OCI-LY3 (cell line): Measurements from ENCODE around the gene PARP12.

Experiments
- H2AFZ ChIP-seq: fragments of 200-600, 300-600 bp; shearing (Covaris generic); 2 replicates; pipeline ENCODE4 v1.6.0; 2014; ENCODE audit warnings: antibody characterized with exemption, low read depth, low read length
- H3K27ac ChIP-seq: fragments of 200-600, 300-600 bp; sonication (generic); 2 replicates; pipeline ENCODE4 v1.5.1; 2014; ENCODE audit warnings: mild to moderate bottlenecking, low read length, moderate library complexity, mixed read lengths
- H3K27me3 ChIP-seq: fragments of 200-600, 300-600 bp; sonication (generic); 2 replicates; pipeline ENCODE4 v1.6.1; 2014; ENCODE audit warnings: low read depth, low read length, mixed read lengths
- H3K36me3 ChIP-seq: fragments of 200-600, 300-600 bp; sonication (generic); replicated peaks from 2 replicates; pipeline ENCODE3; 2014; ENCODE audit warnings: low read depth, low read length, mixed read lengths
- H3K4me1 ChIP-seq: fragments of 300-600, 200-600 bp; sonication (generic); 2 replicates; pipeline ENCODE4 v1.6.1; 2014; ENCODE audit warnings: low read length, mixed read lengths
- H3K4me2 ChIP-seq: fragments of 200-600, 300-600 bp; sonication (generic); 2 replicates; pipeline ENCODE4 v1.6.1; 2014; ENCODE audit warnings: low read length, mixed read lengths
- H3K4me3 ChIP-seq: fragments of 300-600, 200-600 bp; sonication (generic); 2 replicates; pipeline ENCODE4 v1.5.1; 2014; ENCODE audit warnings: antibody characterized with exemption, mild to moderate bottlenecking, low read length, moderate library complexity
- H3K79me2 ChIP-seq: fragments of 300-600, 200-600 bp; shearing (Covaris generic); 2 replicates; pipeline ENCODE4 v1.6.1; 2014; ENCODE audit warnings: mild to moderate bottlenecking, low read length, mixed read lengths
- H3K9ac ChIP-seq: fragments of 300-600, 200-600 bp; shearing (Covaris generic); 2 replicates; pipeline ENCODE4 v1.6.0; 2014; ENCODE audit warnings: mild to moderate bottlenecking, low read length, moderate library complexity
- H3K9me3 ChIP-seq: fragments of 200-600, 300-600 bp; shearing (Covaris generic); 2 replicates; pipeline ENCODE4 v1.6.1; 2014; ENCODE audit warnings: low read length, mixed read lengths; ENCODE audit not compliant: insufficient read depth
- H4K20me1 ChIP-seq: fragments of 200-600, 300-600 bp; sonication (generic); 2 replicates; pipeline ENCODE4 v1.6.1; 2016; ENCODE audit warnings: low read length, mixed read lengths; ENCODE audit not compliant: insufficient read depth
- CTCF ChIP-seq: fragments of 200-600, 300-600 bp; sonication (generic); IDR thresholded peaks from 2 replicates; pipeline ENCODE4 v1.5.1; 2014; ENCODE audit warnings: antibody characterized with exemption, low read length, low read depth
- EZH2phosphoT487 ChIP-seq: fragments of 200-600 bp; shearing (Covaris generic); IDR thresholded peaks from 2 replicates; pipeline ENCODE4 v1.6.1; 2018; ENCODE audit warnings: antibody characterized with exemption, mixed run types, low read depth

The PARP12 gene

GRCh38 chr7:140074780-140075179 is 12.0 kb upstream of the PARP12 start:
- no peak overlapping the region for H3K4me2 ChIP-seq
- no peak for TF ChIP-seq CTCF
- no peaks in the 10 kb centered on the region for H3K9me3 ChIP-seq
- H3K4me3 ChIP-seq: no peak overlapping the region
- no peaks in the 10 kb centered on the region for H3K36me3 ChIP-seq
- H3K79me2 ChIP-seq: no peaks in the 10 kb centered on the region
- H3K9ac ChIP-seq: no peak overlapping the region
- no peak overlapping the region for H3K27ac ChIP-seq
- no peak overlapping the region for H2AFZ ChIP-seq
- no peaks in the 10 kb centered on the region for H4K20me1 ChIP-seq
- H3K27me3 ChIP-seq: peaks cover 45% of the 10 kb centered on the region; the same call in 1 of the 2 replicates
- no peaks in the 10 kb centered on the region for H3K4me1 ChIP-seq

- Histone ChIP-seq H3K4me3 (no peak overlapping the region), H3K27me3 (peaks cover 37% of the 10 kb centered on the region; the same call in 1 of the 2 replicates), H3K27ac (no peak overlapping the region), H3K9me3 (peaks cover 7% of the 10 kb centered on the region), H3K9ac (no peak overlapping the region), H3K4me1 (no peaks in the 10 kb centered on the region), H4K20me1 (no peaks in the 10 kb centered on the region), H3K4me2 (no peak overlapping the region), H2AFZ (no peak overlapping the region), H3K36me3 (no peaks in the 10 kb centered on the region), H3K79me2 (no peaks in the 10 kb centered on the region)
- TF ChIP-seq CTCF (no peak), EZH2phosphoT487 (no peak)
Measured at GRCh38 chr7:140070546-140070945, 7.8 kb upstream of the PARP12 start.

GRCh38 chr7:140069298-140069949 is 6.7 kb upstream of the PARP12 start:
- Histone ChIP-seq H4K20me1 (no peaks in the 10 kb centered on the region), H3K9me3 (peaks cover 7% of the 10 kb centered on the region), H3K27me3 (peaks cover 32% of the 10 kb centered on the region; the same call in 1 of the 2 replicates), H2AFZ (no peak overlapping the region), H3K36me3 (no peaks in the 10 kb centered on the region), H3K4me1 (no peaks in the 10 kb centered on the region), H3K4me3 (no peak overlapping the region), H3K27ac (no peak overlapping the region), H3K4me2 (no peak overlapping the region), H3K9ac (no peak overlapping the region), H3K79me2 (no peaks in the 10 kb centered on the region)
- TF ChIP-seq EZH2phosphoT487 (no peak), CTCF (no peak)

- no peak overlapping the region for H3K4me3 ChIP-seq
- H4K20me1 ChIP-seq: no peaks in the 10 kb centered on the region
- H3K27ac ChIP-seq: no peak overlapping the region
- no peak overlapping the region for H2AFZ ChIP-seq
- no peaks in the 10 kb centered on the region for H3K4me1 ChIP-seq
- TF ChIP-seq CTCF: no peak
- TF ChIP-seq EZH2phosphoT487: no peak
- no peak overlapping the region for H3K4me2 ChIP-seq
- H3K27me3 ChIP-seq: peaks cover 32% of the 10 kb centered on the region
- peaks cover 7% of the 10 kb centered on the region for H3K9me3 ChIP-seq
- no peak overlapping the region for H3K9ac ChIP-seq
- H3K79me2 ChIP-seq: no peaks in the 10 kb centered on the region
- H3K36me3 ChIP-seq: no peaks in the 10 kb centered on the region
Measured at GRCh38 chr7:140068033-140068432, 5.3 kb upstream of the PARP12 start.
